ENCODE results near the gene RUVBL1.

RUVBL1 gene

DNA sequence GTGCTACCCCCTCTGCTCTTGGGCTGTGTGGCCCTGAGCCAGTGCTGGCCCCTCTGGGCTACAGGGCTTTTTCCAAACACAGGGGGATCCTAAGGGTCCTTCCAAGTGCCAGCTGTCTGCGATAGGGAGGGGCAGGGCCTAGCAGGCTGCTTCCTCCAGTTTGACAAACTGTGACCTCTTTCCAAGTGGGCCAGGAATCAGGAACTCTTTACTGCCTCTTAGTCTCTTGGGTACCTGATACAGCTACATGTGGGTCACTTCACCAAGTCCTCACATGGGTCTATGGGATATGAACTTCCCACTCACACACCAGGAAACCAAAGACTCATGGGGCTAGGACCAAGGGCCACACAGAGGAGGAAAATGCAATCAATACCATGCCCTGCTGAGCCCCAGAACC is 45.9 kb downstream of the RUVBL1 start:
- Histone ChIP-seq H3K4me1 (ENCODE audit: low read length) (peaks cover 13% of the 10 kb centered on the region), H3K27me3 (replicated peaks; ENCODE audit: insufficient read depth, low read length) (no peaks in the 10 kb centered on the region), H3K9me2 (replicated peaks; ENCODE audit: insufficient read depth, low read length) (no peaks in the 10 kb centered on the region), H4K20me1 (ENCODE audit: insufficient read depth, low read length) (peaks cover 13% of the 10 kb centered on the region; the same call in 1 of the 2 replicates), H3K9me3 (replicated peaks; ENCODE audit: insufficient read depth, low read length) (no peaks in the 10 kb centered on the region), H3K4me3 (ENCODE audit: low read length) (no peak overlapping the region), H3K36me3 (replicated peaks; ENCODE audit: insufficient read depth, low read length) (no peaks in the 10 kb centered on the region), H3K79me2 (ENCODE audit: low read length) (no peaks in the 10 kb centered on the region), H2AFZ (ENCODE audit: low read length) (no peak overlapping the region), H3K4me2 (ENCODE audit: low read depth, low read length) (no peak overlapping the region), H3K27ac (ENCODE audit: low read length) (no peak overlapping the region), H3K9ac (ENCODE audit: low read length) (no peak overlapping the region), H3F3A (ENCODE audit: insufficient read depth, low read length) (peaks cover 23% of the 10 kb centered on the region)
- TF ChIP-seq, protein P1, sequence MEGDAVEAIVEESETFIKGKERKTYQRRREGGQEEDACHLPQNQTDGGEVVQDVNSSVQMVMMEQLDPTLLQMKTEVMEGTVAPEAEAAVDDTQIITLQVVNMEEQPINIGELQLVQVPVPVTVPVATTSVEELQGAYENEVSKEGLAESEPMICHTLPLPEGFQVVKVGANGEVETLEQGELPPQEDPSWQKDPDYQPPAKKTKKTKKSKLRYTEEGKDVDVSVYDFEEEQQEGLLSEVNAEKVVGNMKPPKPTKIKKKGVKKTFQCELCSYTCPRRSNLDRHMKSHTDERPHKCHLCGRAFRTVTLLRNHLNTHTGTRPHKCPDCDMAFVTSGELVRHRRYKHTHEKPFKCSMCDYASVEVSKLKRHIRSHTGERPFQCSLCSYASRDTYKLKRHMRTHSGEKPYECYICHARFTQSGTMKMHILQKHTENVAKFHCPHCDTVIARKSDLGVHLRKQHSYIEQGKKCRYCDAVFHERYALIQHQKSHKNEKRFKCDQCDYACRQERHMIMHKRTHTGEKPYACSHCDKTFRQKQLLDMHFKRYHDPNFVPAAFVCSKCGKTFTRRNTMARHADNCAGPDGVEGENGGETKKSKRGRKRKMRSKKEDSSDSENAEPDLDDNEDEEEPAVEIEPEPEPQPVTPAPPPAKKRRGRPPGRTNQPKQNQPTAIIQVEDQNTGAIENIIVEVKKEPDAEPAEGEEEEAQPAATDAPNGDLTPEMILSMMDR (IDR thresholded peaks at IDR 0.05; ENCODE audit: low read length), result no peak
- no peak for DNase-seq

DNA sequence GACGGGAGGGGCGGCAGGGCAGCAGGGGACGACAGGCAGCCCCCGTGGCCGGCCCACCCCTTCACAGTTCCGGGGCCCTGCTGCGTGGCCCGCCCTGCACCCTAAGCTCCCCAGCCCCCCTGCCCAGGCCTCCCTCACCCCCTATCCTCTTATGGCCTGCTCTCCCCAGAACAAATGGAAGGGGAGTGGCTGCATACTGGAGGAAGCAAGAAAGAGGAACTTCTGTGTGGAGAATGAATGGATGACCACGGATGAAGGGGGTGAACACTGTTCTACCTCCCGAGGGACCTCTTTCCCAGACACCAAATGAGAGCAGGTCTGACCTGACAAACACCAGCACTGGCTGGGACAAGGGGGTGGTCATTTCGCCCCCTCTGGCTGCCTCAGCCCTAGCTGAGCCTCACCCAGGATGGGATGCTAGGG is 46.4 kb downstream of the RUVBL1 start:
- Histone ChIP-seq H2AFZ (ENCODE audit: low read length) (no peak overlapping the region), H3K9me3 (replicated peaks; ENCODE audit: insufficient read depth, low read length) (no peaks in the 10 kb centered on the region), H3K27ac (ENCODE audit: low read length) (no peak overlapping the region), H4K20me1 (ENCODE audit: insufficient read depth, low read length) (peaks cover 18% of the 10 kb centered on the region), H3K27me3 (replicated peaks; ENCODE audit: insufficient read depth, low read length) (no peaks in the 10 kb centered on the region), H3K4me2 (ENCODE audit: low read depth, low read length) (no peak overlapping the region), H3K79me2 (ENCODE audit: low read length) (0 out of 2 replicates have a peak, but pooled peaks cover 2% of the 10 kb centered on the region), H3K4me3 (ENCODE audit: low read length) (no peak overlapping the region), H3K9ac (ENCODE audit: low read length) (no peak overlapping the region), H3K36me3 (replicated peaks; ENCODE audit: insufficient read depth, low read length) (no peaks in the 10 kb centered on the region), H3K9me2 (replicated peaks; ENCODE audit: insufficient read depth, low read length) (no peaks in the 10 kb centered on the region), H3K4me1 (ENCODE audit: low read length) (peaks cover 13% of the 10 kb centered on the region), H3F3A (ENCODE audit: insufficient read depth, low read length) (peaks cover 27% of the 10 kb centered on the region)
- TF ChIP-seq EZH2 (optimal IDR thresholded peaks at IDR 0.05; ENCODE audit: low read depth, low read length) (no peak), EZH2phosphoT487 (IDR thresholded peaks at IDR 0.05; ENCODE audit: low read length) (no peak)
- TF ChIP-seq, protein P1 (IDR thresholded peaks at IDR 0.05; ENCODE audit: low read length), result no peak
- no peak for DNase-seq

DNA sequence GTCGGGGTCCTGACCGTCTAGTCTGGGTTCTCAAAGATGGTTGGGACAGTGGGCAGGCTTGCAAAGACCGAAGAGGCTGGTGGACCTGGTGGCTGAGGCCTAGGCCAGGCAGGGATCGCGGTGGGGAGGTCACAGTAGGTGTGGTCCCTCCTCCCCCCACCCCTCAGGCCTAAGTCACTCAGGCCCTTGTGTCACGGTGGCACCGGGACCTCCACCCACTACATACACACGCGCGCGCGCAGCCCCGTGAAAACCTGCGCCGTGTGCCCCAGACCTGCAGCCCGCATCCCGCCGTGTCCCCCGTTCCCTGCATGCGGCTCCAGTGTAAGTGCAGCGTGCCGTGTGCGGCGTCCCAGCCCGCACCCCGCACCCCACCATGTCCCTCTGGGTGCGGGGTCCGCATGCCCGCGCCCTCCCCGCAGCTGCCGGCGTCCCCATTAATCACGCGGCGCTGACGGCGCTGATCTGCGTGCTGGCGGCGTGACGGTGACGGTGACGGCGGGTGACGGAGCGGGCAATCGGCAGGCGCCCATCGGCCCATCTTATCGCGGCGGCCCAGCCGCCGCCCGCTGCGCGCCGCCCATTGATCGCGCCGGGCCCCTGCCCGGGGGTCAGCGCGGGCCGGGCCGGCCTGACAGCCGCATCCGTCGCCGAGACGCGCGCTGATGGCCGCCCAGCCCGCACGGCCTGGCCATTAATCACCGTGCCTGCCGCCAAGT is 47.0 kb downstream of the RUVBL1 start:
- no peaks in the 10 kb centered on the region for H3K9me2 ChIP-seq (replicated peaks; ENCODE audit: insufficient read depth, low read length)
- H3K9me3 ChIP-seq (replicated peaks; ENCODE audit: insufficient read depth, low read length), result no peaks in the 10 kb centered on the region
- H3K79me2 ChIP-seq (ENCODE audit: low read length), result peaks cover 8% of the 10 kb centered on the region; the same call in 1 of the 2 replicates
- H3K9ac ChIP-seq (ENCODE audit: low read length), result no peak overlapping the region
- peaks cover 13% of the 10 kb centered on the region for H3K4me1 ChIP-seq (ENCODE audit: low read length)
- no peaks in the 10 kb centered on the region for H3K36me3 ChIP-seq (replicated peaks; ENCODE audit: insufficient read depth, low read length)
- H3K4me3 ChIP-seq (ENCODE audit: low read length), result no peak overlapping the region
- DNase-seq, result no peak
- no peak overlapping the region for H3K27ac ChIP-seq (ENCODE audit: low read length)
- no peak overlapping the region for H3K4me2 ChIP-seq (ENCODE audit: low read depth, low read length)
- TF ChIP-seq EZH2phosphoT487 (IDR thresholded peaks at IDR 0.05; ENCODE audit: low read length), result no peak
- TF ChIP-seq, protein P1 (IDR thresholded peaks at IDR 0.05; ENCODE audit: low read length), result no peak
- no peak for TF ChIP-seq EZH2 (optimal IDR thresholded peaks at IDR 0.05; ENCODE audit: low read depth, low read length)
- peaks cover 20% of the 10 kb centered on the region for H4K20me1 ChIP-seq (ENCODE audit: insufficient read depth, low read length)
- no peaks in the 10 kb centered on the region for H3K27me3 ChIP-seq (replicated peaks; ENCODE audit: insufficient read depth, low read length)
- no peak overlapping the region for H2AFZ ChIP-seq (ENCODE audit: low read length)
- H3F3A ChIP-seq (ENCODE audit: insufficient read depth, low read length), result peaks cover 27% of the 10 kb centered on the region

All from MM.1S (cell line).